Suppressor macrophage treated with lipopolysaccharide for 4 hours (primary cell): ENCODE data around the gene SNRNP35.
"Not testable (repeated sequence)": the region's sequence is repeated elsewhere in the genome, so short reads cannot be mapped to it uniquely, and the experiment has no call there.

Experiments
- DNase-seq: peaks from one replicate; pipeline ENCODE4 v3.0.0-alpha.2; 2020

Gene SNRNP35

GRCh38 chr12:123449856-123450255, 8.1 kb upstream of the SNRNP35 start:
- no peak for DNase-seq

- no peak for DNase-seq
Observed at GRCh38 chr12:123450636-123451035, 7.3 kb upstream of the SNRNP35 start.

GRCh38 chr12:123452276-123452550, 5.7 kb upstream of the SNRNP35 start:
- not testable (repeated sequence) for DNase-seq

GRCh38 chr12:123453165-123453564, 4.8 kb upstream of the SNRNP35 start:
- no peak for DNase-seq

GRCh38 chr12:123463174-123463573, 5.2 kb downstream of the SNRNP35 start:
- DNase-seq: not testable (repeated sequence)

- no peak for DNase-seq
Observed at GRCh38 chr12:123465084-123465483, 7.1 kb downstream of the SNRNP35 start.

GRCh38 chr12:123468786-123469185, 10.8 kb downstream of the SNRNP35 start:
- DNase-seq: no peak

- DNase-seq: no peak
Observed at GRCh38 chr12:123469978-123470377, 12.0 kb downstream of the SNRNP35 start.

- no peak for DNase-seq
Observed at GRCh38 chr12:123471374-123472068, 13.6 kb downstream of the SNRNP35 start.

- DNase-seq: no peak
Observed at GRCh38 chr12:123472438-123472849, 14.5 kb downstream of the SNRNP35 start.

GRCh38 chr12:123474485-123475245, 16.7 kb downstream of the SNRNP35 start:
- DNase-seq: no peak

GRCh38 chr12:123475246-123475703, 17.3 kb downstream of the SNRNP35 start:
- no peak for DNase-seq

- DNase-seq: no peak
Observed at GRCh38 chr12:123478069-123478468, 20.1 kb downstream of the SNRNP35 start.

GRCh38 chr12:123478762-123479161, 20.8 kb downstream of the SNRNP35 start:
- DNase-seq: no peak

- DNase-seq: no peak
Observed at GRCh38 chr12:123479442-123480180, 21.7 kb downstream of the SNRNP35 start.

GRCh38 chr12:123481251-123481650, 23.3 kb downstream of the SNRNP35 start:
- not testable (repeated sequence) for DNase-seq

GRCh38 chr12:123482876-123483275, 24.9 kb downstream of the SNRNP35 start:
- DNase-seq: peak; percentile 20

- DNase-seq: no peak
Observed at GRCh38 chr12:123483602-123484248, 25.8 kb downstream of the SNRNP35 start.

GRCh38 chr12:123485756-123486155, 27.8 kb downstream of the SNRNP35 start:
- DNase-seq: no peak

- no peak for DNase-seq
Observed at GRCh38 chr12:123487428-123487827, 29.5 kb downstream of the SNRNP35 start.

GRCh38 chr12:123488539-123489230, 30.7 kb downstream of the SNRNP35 start:
- no peak for DNase-seq

- DNase-seq: no peak
Observed at GRCh38 chr12:123489580-123489979, 31.6 kb downstream of the SNRNP35 start.

GRCh38 chr12:123490089-123490488, 32.1 kb downstream of the SNRNP35 start:
- DNase-seq: no peak
